OCI-LY1 (cell line): ENCODE data around the gene APC.

Source experiments
- EZH2 ChIP-seq: fragments of 200-600 bp; sonication (generic), shearing (Covaris generic); IDR thresholded peaks from 2 replicates; pipeline ENCODE4 v1.8.0; 2017; ENCODE audit warnings: borderline replicate concordance, mixed run types, mild to moderate bottlenecking, antibody characterized with exemption, low read length, moderate library complexity, mixed read lengths
- TF ChIP-seq, protein P1 (sequence below): fragments of 200-600 bp; sonication (generic), shearing (Covaris generic); IDR thresholded peaks from 2 replicates; pipeline ENCODE4 v1.5.1; 2017; ENCODE audit warnings: mild to moderate bottlenecking, antibody characterized with exemption, low read length, moderate library complexity, mixed read lengths

DNA sequence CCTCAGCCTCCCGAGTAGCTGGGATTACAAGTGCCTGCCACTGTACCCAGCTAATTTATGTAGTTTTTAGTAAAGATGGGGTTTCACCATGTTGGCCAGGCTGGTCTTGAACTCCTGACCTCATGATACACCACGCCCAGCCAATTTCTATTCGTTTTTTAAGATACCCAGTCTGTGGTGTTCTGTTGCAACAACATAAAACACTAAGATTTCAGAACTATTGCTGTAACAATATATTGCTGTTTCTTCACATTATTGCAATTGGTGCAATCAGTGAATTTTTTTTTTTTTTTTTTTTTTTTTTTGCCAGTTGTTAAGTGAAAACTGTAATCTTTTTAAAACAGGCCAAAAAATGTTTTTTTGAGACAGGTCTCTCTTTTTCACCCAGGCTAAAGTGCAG lies 133.3 kb downstream of the APC start:
- TF ChIP-seq, protein P1, sequence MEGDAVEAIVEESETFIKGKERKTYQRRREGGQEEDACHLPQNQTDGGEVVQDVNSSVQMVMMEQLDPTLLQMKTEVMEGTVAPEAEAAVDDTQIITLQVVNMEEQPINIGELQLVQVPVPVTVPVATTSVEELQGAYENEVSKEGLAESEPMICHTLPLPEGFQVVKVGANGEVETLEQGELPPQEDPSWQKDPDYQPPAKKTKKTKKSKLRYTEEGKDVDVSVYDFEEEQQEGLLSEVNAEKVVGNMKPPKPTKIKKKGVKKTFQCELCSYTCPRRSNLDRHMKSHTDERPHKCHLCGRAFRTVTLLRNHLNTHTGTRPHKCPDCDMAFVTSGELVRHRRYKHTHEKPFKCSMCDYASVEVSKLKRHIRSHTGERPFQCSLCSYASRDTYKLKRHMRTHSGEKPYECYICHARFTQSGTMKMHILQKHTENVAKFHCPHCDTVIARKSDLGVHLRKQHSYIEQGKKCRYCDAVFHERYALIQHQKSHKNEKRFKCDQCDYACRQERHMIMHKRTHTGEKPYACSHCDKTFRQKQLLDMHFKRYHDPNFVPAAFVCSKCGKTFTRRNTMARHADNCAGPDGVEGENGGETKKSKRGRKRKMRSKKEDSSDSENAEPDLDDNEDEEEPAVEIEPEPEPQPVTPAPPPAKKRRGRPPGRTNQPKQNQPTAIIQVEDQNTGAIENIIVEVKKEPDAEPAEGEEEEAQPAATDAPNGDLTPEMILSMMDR = no peak
- no peak for TF ChIP-seq EZH2
